Neuronal stem cell (in vitro differentiated cells): ENCODE data around the gene TBC1D22A.

Source experiments
- DNase-seq: peaks from one replicate; pipeline ENCODE4 v3.0.0-alpha.2; 2013; ENCODE audit warnings: low spot score
- H2AFZ ChIP-seq: one replicate; pipeline ENCODE4 v1.6.1; 2013; ENCODE audit warnings: mild to moderate bottlenecking, low read length, inconsistent platforms
- H2AK5ac ChIP-seq: 2 replicates; pipeline ENCODE4 v1.6.1; 2013; ENCODE audit warnings: low read depth, mild to moderate bottlenecking, inconsistent platforms, low read length, moderate library complexity, mixed read lengths
- H2BK120ac ChIP-seq: 2 replicates; pipeline ENCODE4 v1.6.1; 2013; ENCODE audit warnings: low read depth, mild to moderate bottlenecking, inconsistent platforms, low read length, moderate library complexity, mixed read lengths
- H2BK12ac ChIP-seq: one replicate; pipeline ENCODE4 v1.6.1; 2013; ENCODE audit warnings: low read length, inconsistent platforms
- H2BK15ac ChIP-seq: 2 replicates; pipeline ENCODE4 v1.6.1; 2013; ENCODE audit warnings: mild to moderate bottlenecking, low read length, inconsistent platforms, mixed read lengths
- H2BK5ac ChIP-seq: one replicate; pipeline ENCODE4 v1.6.1; 2013; ENCODE audit warnings: inconsistent platforms, mild to moderate bottlenecking, low read length, moderate library complexity
- H3K14ac ChIP-seq: one replicate; pipeline ENCODE4 v1.6.1; 2013; ENCODE audit warnings: low read length, inconsistent platforms
- H3K18ac ChIP-seq: 2 replicates; pipeline ENCODE4 v1.6.1; 2013; ENCODE audit warnings: low read length, inconsistent platforms
- H3K23ac ChIP-seq: 2 replicates; pipeline ENCODE4 v1.6.1; 2013; ENCODE audit warnings: low read depth, mild to moderate bottlenecking, mixed read lengths, low read length, inconsistent platforms; ENCODE audit not compliant: poor library complexity
- H3K27ac ChIP-seq: replicated peaks from 3 replicates; pipeline ENCODE4 v1.5.1; 2013; ENCODE audit warnings: low read length, inconsistent platforms
- H3K27me3 ChIP-seq, 3 experiments: 2 replicates each; pipeline ENCODE4 v1.6.1; 2013; ENCODE audit warnings: low read length in 3 of 3, mild to moderate bottlenecking in 2 of 3, inconsistent platforms in 1 of 3, low read depth in 1 of 3, mixed read lengths in 1 of 3, moderate library complexity in 1 of 3; ENCODE audit not compliant: control insufficient read depth in 3 of 3, insufficient read depth in 3 of 3
- H3K36me3 ChIP-seq, 2 donors: replicated peaks in 1 of 2; 2 replicates each; pipeline ENCODE4 v1.6.1; 2013; ENCODE audit warnings: low read length in 2 of 2; ENCODE audit not compliant: control insufficient read depth in 2 of 2, insufficient read depth in 2 of 2
- H3K4ac ChIP-seq: 2 replicates; pipeline ENCODE4 v1.6.1; 2013; ENCODE audit warnings: inconsistent platforms, mild to moderate bottlenecking, low read length, moderate library complexity
- H3K4me1 ChIP-seq, 2 donors: 1 replicate in 1 of 2; 2 replicates in 1 of 2; pipeline ENCODE4 v1.6.1; 2013; ENCODE audit warnings: low read length in 2 of 2, low read depth in 1 of 2; ENCODE audit not compliant: control insufficient read depth in 2 of 2, insufficient read depth in 1 of 2
- H3K4me2 ChIP-seq: one replicate; pipeline ENCODE4 v1.6.1; 2013; ENCODE audit warnings: mild to moderate bottlenecking, low read length, inconsistent platforms; ENCODE audit not compliant: insufficient read depth, poor library complexity, severe bottlenecking
- H3K4me3 ChIP-seq, 2 donors: 2 replicates each; pipeline ENCODE4 v1.5.1; 2013; ENCODE audit warnings: low read length in 2 of 2, mild to moderate bottlenecking in 2 of 2, inconsistent platforms in 1 of 2, moderate library complexity in 1 of 2
- H3K79me1 ChIP-seq: one replicate; pipeline ENCODE4 v1.6.1; 2013; ENCODE audit warnings: low read depth, mild to moderate bottlenecking, inconsistent platforms, low read length, moderate library complexity
- H3K9ac ChIP-seq: one replicate; pipeline ENCODE4 v1.6.1; 2013; ENCODE audit warnings: mild to moderate bottlenecking, low read depth, low read length, inconsistent platforms; ENCODE audit not compliant: poor library complexity
- H3K9me3 ChIP-seq, 2 donors: replicated peaks in 1 of 2; 2 replicates each; pipeline versions ENCODE3 to v1.6.1; 2013; ENCODE audit warnings: low read length in 2 of 2, mild to moderate bottlenecking in 2 of 2, inconsistent platforms in 1 of 2, low read depth in 1 of 2, mixed read lengths in 1 of 2, moderate library complexity in 1 of 2; ENCODE audit not compliant: control insufficient read depth in 2 of 2, insufficient read depth in 1 of 2
- H4K8ac ChIP-seq: one replicate; pipeline ENCODE4 v1.6.1; 2013; ENCODE audit warnings: low read depth, mild to moderate bottlenecking, inconsistent platforms, low read length, moderate library complexity
- H4K91ac ChIP-seq: one replicate; pipeline ENCODE4 v1.6.1; 2013; ENCODE audit warnings: low read length, low read depth, mild to moderate bottlenecking, inconsistent platforms; ENCODE audit not compliant: poor library complexity
- WGBS, 2 donors: extraction: QIAGEN DNeasy Blood & Tissue Kit; methylation state at CpG; one replicate each; pipeline ENCODE4 v1.1.7; 2013; ENCODE audit warnings: missing lambda C conversion rate in 2 of 2, mixed read lengths in 1 of 2; ENCODE audit not compliant: insufficient read length in 2 of 2, insufficient replicate concordance in 1 of 2; ENCODE audit errors: extremely low coverage in 2 of 2; 5-methylcytosine and 5-hydroxymethylcytosine counted together

The TBC1D22A gene

DNA sequence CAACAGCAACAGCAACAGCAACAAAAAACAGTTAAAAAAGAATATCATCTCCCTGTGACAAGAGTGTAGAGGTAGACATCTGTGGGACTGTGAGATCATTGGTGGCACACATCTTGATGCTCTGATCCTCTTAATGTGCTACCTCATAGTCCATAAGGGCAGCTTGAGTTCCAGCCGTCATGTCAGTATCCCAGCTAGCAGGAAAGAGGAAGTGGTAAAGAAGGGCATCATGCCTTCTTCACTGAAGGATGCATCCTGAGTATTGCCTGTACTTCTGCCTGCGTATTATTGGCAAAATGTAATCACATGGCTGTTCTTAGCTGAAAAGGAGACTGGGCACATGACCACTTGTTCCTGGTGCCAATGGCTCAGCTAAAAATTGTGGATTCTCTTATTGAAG is 314.3 kb downstream of the TBC1D22A start:
- Histone ChIP-seq H3K4ac (no peak overlapping the region), H3K36me3 (no peaks in the 10 kb centered on the region), H3K27me3 (no peaks in the 10 kb centered on the region), H3K4me1 (peaks cover 0 to 2% of the 10 kb centered on the region in 2 donors), H3K9ac (no peak overlapping the region), H3K4me3 (no peak overlapping the region), H3K14ac (no peak overlapping the region), H3K18ac (no peak overlapping the region), H2BK5ac (no peak overlapping the region), H2BK12ac (no peak overlapping the region), H3K9me3 (peaks cover 0 to 3% of the 10 kb centered on the region in 2 donors), H2BK15ac (no peak overlapping the region), H3K27ac (no peak overlapping the region), H2AFZ (no peak overlapping the region), H3K4me2 (no peak overlapping the region), H4K8ac (no peak overlapping the region), H4K91ac (no peak overlapping the region), H2AK5ac (no peak overlapping the region), H2BK120ac (no peak overlapping the region), H3K79me1 (no peaks in the 10 kb centered on the region), H3K23ac (no peak overlapping the region)
- no peak for DNase-seq
- no CpG with 5 or more reads among the region's 2 CpGs for WGBS, 2 donors

GRCh38 chr22:47080100-47080499 is 317.6 kb downstream of the TBC1D22A start:
- Histone ChIP-seq H3K14ac (no peak overlapping the region), H3K27ac (no peak overlapping the region), H3K18ac (no peak overlapping the region), H3K9me3 (no peaks in the 10 kb centered on the region), H2BK12ac (no peak overlapping the region), H3K4me1 (peaks cover 0 to 5% of the 10 kb centered on the region in 2 donors), H4K8ac (no peak overlapping the region), H3K4ac (no peak overlapping the region), H2AFZ (no peak overlapping the region), H4K91ac (no peak overlapping the region), H2BK120ac (no peak overlapping the region), H3K27me3 (no peaks in the 10 kb centered on the region), H3K9ac (no peak overlapping the region), H2BK15ac (no peak overlapping the region), H3K36me3 (no peaks in the 10 kb centered on the region), H3K4me3 (no peak overlapping the region), H2AK5ac (no peak overlapping the region), H2BK5ac (no peak overlapping the region), H3K4me2 (no peak overlapping the region), H3K23ac (no peak overlapping the region), H3K79me1 (no peaks in the 10 kb centered on the region)
- WGBS, 2 donors: no CpG with 5 or more reads among the region's 3 CpGs
- DNase-seq: no peak

DNA sequence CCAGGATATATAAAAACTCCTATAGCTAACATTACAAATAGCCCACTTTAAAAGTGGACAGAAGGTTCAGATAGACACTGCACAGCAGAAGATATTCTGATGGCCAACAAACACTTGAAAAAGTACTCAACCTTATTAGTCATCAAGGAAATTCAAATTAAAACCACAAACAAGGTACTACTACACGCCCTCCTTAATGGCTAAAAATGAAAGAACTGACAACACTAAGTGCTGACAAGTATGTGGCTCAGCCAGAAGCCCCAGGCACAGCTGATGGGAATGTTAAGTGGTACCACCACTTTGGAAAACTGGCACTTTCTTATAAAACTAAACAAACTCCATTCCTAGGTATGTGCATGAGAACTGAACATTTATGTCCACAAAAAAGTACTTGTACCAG is 320.1 kb downstream of the TBC1D22A start:
- H2BK12ac ChIP-seq: no peak overlapping the region
- H3K79me1 ChIP-seq: no peaks in the 10 kb centered on the region
- no peak overlapping the region for H4K8ac ChIP-seq
- H3K18ac ChIP-seq: no peak overlapping the region
- H3K4me3 ChIP-seq: no peak overlapping the region
- H2AK5ac ChIP-seq: no peak overlapping the region
- H2BK5ac ChIP-seq: no peak overlapping the region
- no peaks in the 10 kb centered on the region for H3K27me3 ChIP-seq
- no peaks in the 10 kb centered on the region for H3K36me3 ChIP-seq
- no peak overlapping the region for H3K9ac ChIP-seq
- no peak overlapping the region for H3K4ac ChIP-seq
- no peak overlapping the region for H3K14ac ChIP-seq
- no peak overlapping the region for H2AFZ ChIP-seq
- no peak for DNase-seq
- H3K4me2 ChIP-seq: no peak overlapping the region
- no peaks in the 10 kb centered on the region for H3K9me3 ChIP-seq
- H3K23ac ChIP-seq: no peak overlapping the region
- H2BK15ac ChIP-seq: no peak overlapping the region
- H2BK120ac ChIP-seq: no peak overlapping the region
- no CpG with 5 or more reads among the region's 1 CpG for WGBS, 2 donors
- no peak overlapping the region for H4K91ac ChIP-seq
- H3K4me1 ChIP-seq: peaks cover 0 to 5% of the 10 kb centered on the region in 2 donors
- no peak overlapping the region for H3K27ac ChIP-seq

GRCh38 chr22:47083379-47083986 is 321.0 kb downstream of the TBC1D22A start:
- H2BK15ac ChIP-seq: no peak overlapping the region
- H2BK12ac ChIP-seq: no peak overlapping the region
- no peak overlapping the region for H3K27ac ChIP-seq
- no peak overlapping the region for H2AK5ac ChIP-seq
- no peak overlapping the region for H2BK5ac ChIP-seq
- H3K9ac ChIP-seq: no peak overlapping the region
- H3K9me3 ChIP-seq: no peaks in the 10 kb centered on the region
- peak overlapping the region; percentile 16 for H3K23ac ChIP-seq
- H3K4ac ChIP-seq: no peak overlapping the region
- H3K4me3 ChIP-seq: no peak overlapping the region
- no peaks in the 10 kb centered on the region for H3K27me3 ChIP-seq
- DNase-seq: no peak
- H3K79me1 ChIP-seq: no peaks in the 10 kb centered on the region
- no peak overlapping the region for H2BK120ac ChIP-seq
- no CpG with 5 or more reads among the region's 14 CpGs for WGBS, 2 donors
- no peak overlapping the region for H4K8ac ChIP-seq
- H4K91ac ChIP-seq: no peak overlapping the region
- H3K4me1 ChIP-seq: peaks cover 0 to 5% of the 10 kb centered on the region in 2 donors
- no peaks in the 10 kb centered on the region for H3K36me3 ChIP-seq
- no peak overlapping the region for H3K14ac ChIP-seq
- no peak overlapping the region for H2AFZ ChIP-seq
- H3K18ac ChIP-seq: no peak overlapping the region
- H3K4me2 ChIP-seq: no peak overlapping the region
